ENCODE data around the gene EXOC2. TPM values are rescaled to one million over a fixed set of nuclear protein-coding genes. Genes with fewer than 3 reads are reported as not detected.

EXOC2 gene
- total RNA-seq, 1 donor from 2014 or later = 46.5 TPM

DNA sequence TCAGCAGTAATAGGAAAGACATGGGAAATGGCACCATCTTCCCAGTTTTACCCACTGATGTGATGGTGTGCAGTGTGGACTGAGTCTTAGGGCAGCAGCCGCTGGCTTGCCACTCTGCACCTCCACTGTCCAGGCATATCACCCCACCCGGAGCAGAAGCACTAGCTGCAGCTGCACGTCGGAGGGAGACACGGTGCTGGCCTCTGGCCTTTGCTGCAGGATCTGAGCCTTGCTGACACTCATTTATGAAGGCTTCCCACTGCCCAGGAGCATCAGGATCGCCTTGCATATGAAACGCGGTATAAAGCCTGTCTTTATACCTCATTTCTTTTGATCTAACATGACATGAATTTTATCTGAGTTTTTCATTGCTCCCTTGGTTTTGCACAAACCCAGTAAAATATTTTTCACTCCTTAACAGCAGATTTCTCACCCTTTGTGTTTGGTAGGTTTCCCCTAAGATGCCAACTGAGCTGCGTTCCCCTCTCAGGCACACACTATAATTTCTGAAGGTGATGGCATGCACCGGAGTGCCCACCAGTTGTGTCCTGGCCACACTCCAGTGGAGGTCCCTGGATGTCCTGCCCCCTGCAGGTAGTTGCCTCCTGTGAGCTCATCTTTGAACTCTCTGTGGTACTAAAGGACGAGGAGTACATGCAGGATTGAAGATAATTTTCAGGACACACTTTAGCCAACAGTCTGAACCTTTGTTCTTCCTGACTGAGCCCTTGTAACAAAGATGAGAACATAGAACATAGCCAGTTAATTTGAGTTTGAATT lies 9.0 kb upstream of the EXOC2 start:
- Histone ChIP-seq H3K9ac (no peak overlapping the region), H3K4me3 (no peak overlapping the region), H2AFZ (replicated peaks) (no peak overlapping the region), H3K36me3 (no peaks in the 10 kb centered on the region), H3K9me3 (ENCODE audit: low read depth) (no peaks in the 10 kb centered on the region), H3K27me3 (no peaks in the 10 kb centered on the region), H3K27ac (no peak overlapping the region), H3K4me2 (peak overlapping the region; percentile 20), H3K79me2 (ENCODE audit: low read depth) (no peaks in the 10 kb centered on the region), H3F3A (ENCODE audit: low read depth) (no peaks in the 10 kb centered on the region), H3K4me1 (peaks cover 15% of the 10 kb centered on the region), H4K20me1 (ENCODE audit: low read depth) (no peaks in the 10 kb centered on the region)
- H3K27ac Mint-ChIP-seq = no peak overlapping the region
- DNase-seq (ENCODE audit: low spot score) = peak; percentile 29
- H3K4me1 Mint-ChIP-seq = peaks cover 12% of the 10 kb centered on the region
- H3K4me3 Mint-ChIP-seq = no peak overlapping the region
- no peak for TF ChIP-seq EZH2 (IDR thresholded peaks at IDR 0.05)
- TF ChIP-seq, protein P1, sequence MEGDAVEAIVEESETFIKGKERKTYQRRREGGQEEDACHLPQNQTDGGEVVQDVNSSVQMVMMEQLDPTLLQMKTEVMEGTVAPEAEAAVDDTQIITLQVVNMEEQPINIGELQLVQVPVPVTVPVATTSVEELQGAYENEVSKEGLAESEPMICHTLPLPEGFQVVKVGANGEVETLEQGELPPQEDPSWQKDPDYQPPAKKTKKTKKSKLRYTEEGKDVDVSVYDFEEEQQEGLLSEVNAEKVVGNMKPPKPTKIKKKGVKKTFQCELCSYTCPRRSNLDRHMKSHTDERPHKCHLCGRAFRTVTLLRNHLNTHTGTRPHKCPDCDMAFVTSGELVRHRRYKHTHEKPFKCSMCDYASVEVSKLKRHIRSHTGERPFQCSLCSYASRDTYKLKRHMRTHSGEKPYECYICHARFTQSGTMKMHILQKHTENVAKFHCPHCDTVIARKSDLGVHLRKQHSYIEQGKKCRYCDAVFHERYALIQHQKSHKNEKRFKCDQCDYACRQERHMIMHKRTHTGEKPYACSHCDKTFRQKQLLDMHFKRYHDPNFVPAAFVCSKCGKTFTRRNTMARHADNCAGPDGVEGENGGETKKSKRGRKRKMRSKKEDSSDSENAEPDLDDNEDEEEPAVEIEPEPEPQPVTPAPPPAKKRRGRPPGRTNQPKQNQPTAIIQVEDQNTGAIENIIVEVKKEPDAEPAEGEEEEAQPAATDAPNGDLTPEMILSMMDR (IDR thresholded peaks at IDR 0.05) = peak; percentile 37
- H3K9me3 Mint-ChIP-seq = no peaks in the 10 kb centered on the region
- no peaks in the 10 kb centered on the region for H3K36me3 Mint-ChIP-seq
- peaks cover 7% of the 10 kb centered on the region for H3K27me3 Mint-ChIP-seq (ENCODE audit: insufficient read depth, low read depth)

DNA sequence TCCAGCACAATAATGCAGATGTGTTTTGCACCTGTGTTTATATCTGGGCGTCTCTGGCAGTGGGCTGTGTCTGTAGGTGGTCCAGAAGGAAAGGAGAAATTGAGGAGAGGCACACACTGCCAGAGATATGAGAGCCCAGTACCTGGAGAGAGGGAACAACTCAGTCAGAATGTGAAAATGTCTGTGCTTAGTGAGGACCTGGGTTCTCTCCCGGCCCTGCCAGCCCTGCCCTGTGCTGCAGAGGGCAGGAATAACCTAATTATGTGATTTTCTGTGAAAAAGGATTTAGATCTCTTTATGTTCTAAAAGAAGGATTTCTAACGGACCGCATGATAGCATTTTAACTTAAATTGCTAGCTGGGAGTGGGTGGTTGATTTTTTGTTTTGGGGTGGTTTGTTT lies 8.3 kb upstream of the EXOC2 start:
- H3K9me3 Mint-ChIP-seq = no peaks in the 10 kb centered on the region
- DNase-seq (ENCODE audit: low spot score) = no peak
- no peak for TF ChIP-seq EZH2phosphoT487 (IDR thresholded peaks at IDR 0.05)
- TF ChIP-seq, protein P1 (IDR thresholded peaks at IDR 0.05) = no peak
- no peak for TF ChIP-seq EZH2 (IDR thresholded peaks at IDR 0.05)
- H3K4me1 Mint-ChIP-seq = peaks cover 12% of the 10 kb centered on the region
- Histone ChIP-seq H3K4me2 (peak overlapping the region; percentile 20), H3K9ac (no peak overlapping the region), H3K4me1 (peaks cover 15% of the 10 kb centered on the region), H3K27me3 (no peaks in the 10 kb centered on the region), H2AFZ (replicated peaks) (no peak overlapping the region), H4K20me1 (ENCODE audit: low read depth) (no peaks in the 10 kb centered on the region), H3K36me3 (no peaks in the 10 kb centered on the region), H3K4me3 (no peak overlapping the region), H3K9me3 (ENCODE audit: low read depth) (no peaks in the 10 kb centered on the region), H3K79me2 (ENCODE audit: low read depth) (no peaks in the 10 kb centered on the region), H3F3A (ENCODE audit: low read depth) (no peaks in the 10 kb centered on the region), H3K27ac (no peak overlapping the region)
- no peak overlapping the region for H3K27ac Mint-ChIP-seq
- no peaks in the 10 kb centered on the region for H3K36me3 Mint-ChIP-seq
- H3K4me3 Mint-ChIP-seq = no peak overlapping the region
- H3K27me3 Mint-ChIP-seq (ENCODE audit: insufficient read depth, low read depth) = peaks cover 5% of the 10 kb centered on the region

DNA sequence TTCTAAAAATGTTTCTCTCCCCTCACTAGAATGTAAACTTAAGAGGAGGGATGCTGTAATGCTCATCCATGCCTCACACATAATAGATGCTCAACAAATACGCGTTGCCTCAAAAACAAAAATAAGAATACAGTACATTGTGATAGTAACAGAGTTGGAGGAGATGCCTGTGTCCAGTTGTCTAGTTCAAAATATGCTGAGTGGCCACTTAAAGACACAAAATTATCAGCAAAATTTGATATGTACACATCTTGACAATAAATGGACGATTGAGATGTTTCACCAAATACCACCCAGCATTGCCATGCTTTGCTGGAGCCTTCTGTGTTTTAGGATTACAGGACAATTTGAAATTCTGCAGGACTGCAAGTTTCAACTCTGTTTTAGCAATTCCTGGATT lies 7.6 kb upstream of the EXOC2 start:
- no peaks in the 10 kb centered on the region for H4K20me1 ChIP-seq (ENCODE audit: low read depth)
- TF ChIP-seq, protein P1 (IDR thresholded peaks at IDR 0.05) = no peak
- no peak for TF ChIP-seq EZH2phosphoT487 (IDR thresholded peaks at IDR 0.05)
- no peak for TF ChIP-seq EZH2 (IDR thresholded peaks at IDR 0.05)
- H3K36me3 Mint-ChIP-seq = no peaks in the 10 kb centered on the region

More for the DNA sequence above, 7.6 kb upstream of the EXOC2 start:
- Histone ChIP-seq H3K4me2 (no peak overlapping the region), H2AFZ (replicated peaks) (no peak overlapping the region), H3K27ac (no peak overlapping the region), H3K4me1 (peaks cover 15% of the 10 kb centered on the region), H3K9ac (no peak overlapping the region), H3K4me3 (no peak overlapping the region), H3K27me3 (no peaks in the 10 kb centered on the region), H3K9me3 (ENCODE audit: low read depth) (no peaks in the 10 kb centered on the region), H3F3A (ENCODE audit: low read depth) (no peaks in the 10 kb centered on the region), H3K36me3 (no peaks in the 10 kb centered on the region), H3K79me2 (ENCODE audit: low read depth) (no peaks in the 10 kb centered on the region)
- Mint-ChIP-seq H3K4me1 (peaks cover 12% of the 10 kb centered on the region), H3K27me3 (ENCODE audit: insufficient read depth, low read depth) (peaks cover 5% of the 10 kb centered on the region), H3K9me3 (no peaks in the 10 kb centered on the region), H3K27ac (no peak overlapping the region), H3K4me3 (no peak overlapping the region)
- no peak for DNase-seq (ENCODE audit: low spot score)
